Left cardiac atrium (tissue), 4 donors: ENCODE data around the gene UBTF. TPM values are rescaled to one million over a fixed set of nuclear protein-coding genes. Genes with fewer than 3 reads are reported as not detected.

Experiments
- ATAC-seq, 2 donors: fragments of 200-7000 bp; cut with Tn5 transposase; one replicate each; pipeline ENCODE4 v1.9.1; 2020; ENCODE audit warnings: mild to moderate bottlenecking in 2 of 2, moderate library complexity in 2 of 2
- DNase-seq: peaks from one replicate; pipeline ENCODE4 v3.0.0-alpha.2; 2020
- intact Hi-C, 2 donors: fragments of 100-400 bp; cut with DNase I; formaldehyde crosslinking; loops; one replicate each; pipeline versions ENCODE4 v1.14.1 to v1.15.1; 2022 to 2023
- long read RNA-seq: library from polyadenylated mRNA; unstranded; transcript quantifications from one replicate; pipeline ENCODE4 v2.0.0, GENCODE V29; 2021
- total RNA-seq, 2 donors: library from RNA; stranded (reverse); fragmentation: NEBNext Ultra II Directional; extraction: Animal tissue kit (Norgen Biotek cat#: 25700); gene quantifications; one replicate each; pipeline ENCODE4 v1.2.1, GENCODE V29; 2021
- donor health status: DM: no; HTN: yes; CAD: no.
- donor health status: DM: no; HTN: yes; CAD: no; lungs with severe emphysema.
- donor health status: DM: yes; HTN: yes; CAD: no.
- donor health status: Dilated cardiomyopathy.

The UBTF gene
- total RNA-seq: 10 to 100 TPM; 35.5 to 48.2 TPM
- long read RNA-seq, full-length matches to known transcripts: 8 of 32 reads
- long read RNA-seq, partial matches to known transcripts: 8 of 32 reads
- long read RNA-seq, other reads (novel, unspliced or antisense): 16 of 32 reads

- DNase-seq: peak; percentile 76
- peak; percentile 17 to 18 for ATAC-seq
- intact Hi-C loops: loop anchor here (2.0 to 5.0 kb wide), 2 partner anchors 108 to 111 kb away; no protein-coding TSS in a partner anchor
Observed at GRCh38 chr17:44219616-44220212, at the start of gene UBTF. TSS of gene UBTF (minus strand) at chr17:44219675. CDS start at chr17:44218229, 1,446 bp downstream.

GRCh38 chr17:44268709-44269534 lies 49.4 kb upstream of the UBTF start:
- ATAC-seq: no peak
- no peak for DNase-seq
- intact Hi-C loops: no loop called here

- DNase-seq: no peak
- intact Hi-C loops: no loop called here
- no peak for ATAC-seq
Observed at GRCh38 chr17:44267818-44268490, 48.5 kb upstream of the UBTF start, which contains the start of gene SLC4A1. TSS of gene SLC4A1 (minus strand) at chr17:44268135. CDS start at chr17:44262866, 5,269 bp downstream.

- no peak for DNase-seq
- intact Hi-C loops: no loop called here
- ATAC-seq: no peak
Observed at GRCh38 chr17:44267165-44267455, 47.6 kb upstream of the UBTF start.

GRCh38 chr17:44266402-44267164 lies 47.1 kb upstream of the UBTF start:
- ATAC-seq: no peak
- intact Hi-C loops: no loop called here
- DNase-seq: no peak

- ATAC-seq (no peak), DNase-seq (no peak)
- intact Hi-C loops: no loop called here
Observed at GRCh38 chr17:44263345-44263902, 43.9 kb upstream of the UBTF start.

GRCh38 chr17:44262654-44263225 lies 43.3 kb upstream of the UBTF start:
- ATAC-seq: no peak
- intact Hi-C loops: no loop called here
- DNase-seq: no peak

- no peak for ATAC-seq
- intact Hi-C loops: no loop called here
- no peak for DNase-seq
Observed at GRCh38 chr17:44260296-44260695, 40.8 kb upstream of the UBTF start.

GRCh38 chr17:44258811-44259351 lies 39.4 kb upstream of the UBTF start:
- ATAC-seq: no peak
- intact Hi-C loops: no loop called here
- DNase-seq: no peak

GRCh38 chr17:44257815-44258760 lies 38.6 kb upstream of the UBTF start:
- no peak for ATAC-seq
- no peak for DNase-seq
- intact Hi-C loops: no loop called here

- no peak for DNase-seq
- intact Hi-C loops: no loop called here
- no peak for ATAC-seq
Observed at GRCh38 chr17:44256671-44257070, 37.2 kb upstream of the UBTF start.

- intact Hi-C loops: no loop called here
- ATAC-seq (no peak), DNase-seq (no peak)
Observed at GRCh38 chr17:44255915-44256314, 36.4 kb upstream of the UBTF start.

- ATAC-seq (no peak), DNase-seq (no peak)
- intact Hi-C loops: no loop called here
Observed at GRCh38 chr17:44254361-44255095, 35.1 kb upstream of the UBTF start.

GRCh38 chr17:44253006-44253405 lies 33.5 kb upstream of the UBTF start:
- no peak for DNase-seq
- no peak for ATAC-seq
- intact Hi-C loops: no loop called here

- ATAC-seq: no peak
- no peak for DNase-seq
- intact Hi-C loops: no loop called here
Observed at GRCh38 chr17:44251062-44251461, 31.6 kb upstream of the UBTF start.

GRCh38 chr17:44249501-44250246 lies 30.2 kb upstream of the UBTF start:
- DNase-seq: no peak
- ATAC-seq: no peak
- intact Hi-C loops: no loop called here
